GM21381 (cell line): ENCODE measurements around the gene FREM1.

Experiments
- ATAC-seq: cut with Tn5 transposase; IDR thresholded peaks from one replicate; pipeline ENCODE4 v1.9.1; 2021; ENCODE audit warnings: mild to moderate bottlenecking, moderate library complexity; ENCODE audit not compliant: unreplicated experiment

The FREM1 gene

DNA sequence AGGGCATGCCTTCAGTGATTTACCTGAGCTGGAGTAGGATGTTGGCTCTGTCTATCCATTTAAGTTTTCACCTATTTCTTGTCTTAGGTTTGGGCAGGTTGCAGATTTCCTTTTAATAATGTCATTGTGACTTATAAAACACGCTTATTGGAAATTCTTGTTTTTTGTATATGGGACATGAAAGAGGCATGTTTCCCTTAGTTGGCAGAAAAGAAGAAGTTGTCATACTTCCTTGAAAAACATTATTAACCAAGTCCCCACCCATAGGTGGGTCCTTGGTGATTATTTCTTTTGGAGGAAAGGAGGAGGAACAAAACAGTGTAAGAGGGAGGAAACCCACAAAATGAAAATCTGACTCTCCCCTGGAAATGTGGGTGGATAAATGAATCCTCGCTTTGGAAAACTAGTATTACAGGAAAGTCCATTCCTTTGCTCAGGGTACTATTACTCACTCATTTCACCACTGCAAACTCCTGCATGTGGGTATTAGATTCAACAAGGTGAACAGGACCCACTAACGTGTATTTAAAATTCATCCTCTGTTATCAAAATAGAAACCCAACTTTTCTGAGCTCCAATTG lies 197.0 kb downstream of the FREM1 start:
- ATAC-seq = no peak

DNA sequence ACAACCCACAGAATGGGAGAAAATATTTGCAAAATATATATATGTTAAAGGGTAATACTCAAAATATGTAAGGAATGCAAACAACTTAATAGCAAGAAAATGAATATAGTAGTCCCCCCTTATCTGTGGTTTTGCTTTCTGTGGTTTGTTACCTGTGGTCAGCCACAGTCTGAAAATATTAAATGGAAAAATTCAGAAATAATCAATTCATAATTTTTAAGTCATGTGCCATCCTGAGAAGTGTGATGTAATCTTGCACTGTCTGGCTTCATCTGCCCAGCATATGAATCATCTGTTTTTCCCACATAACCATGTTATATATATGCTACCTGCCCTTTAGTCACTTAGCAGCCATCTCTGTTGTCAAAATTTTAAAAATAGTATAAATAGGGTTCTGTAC lies 199.4 kb downstream of the FREM1 start:
- no peak for ATAC-seq

DNA sequence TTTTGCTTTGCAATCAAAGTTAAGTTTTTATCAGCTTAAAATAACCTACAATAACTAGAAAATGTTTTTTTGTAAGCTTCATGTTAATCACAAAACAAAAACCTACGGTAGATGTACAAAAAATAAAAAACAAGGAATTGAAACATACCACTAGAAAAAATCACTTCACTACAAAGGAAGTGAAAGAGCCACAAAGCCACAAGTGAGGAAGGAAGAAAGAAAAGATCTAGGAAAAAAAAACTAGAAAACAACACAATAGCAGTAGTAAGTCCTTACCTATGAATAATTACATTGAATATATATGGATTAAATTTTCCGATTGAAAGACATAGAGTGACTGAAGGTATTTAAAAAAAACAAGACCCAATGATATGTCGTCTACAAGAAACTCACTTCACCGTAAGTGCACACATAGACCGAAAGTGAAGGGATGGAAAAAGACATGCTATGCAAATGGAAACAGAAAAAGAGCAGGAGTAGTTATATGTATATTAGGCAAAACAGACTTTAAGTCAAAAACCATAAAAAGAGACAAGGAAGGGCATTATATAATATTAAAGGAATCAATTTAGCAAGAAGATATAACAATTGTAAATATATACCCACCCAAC lies 203.6 kb downstream of the FREM1 start:
- no peak for ATAC-seq

DNA sequence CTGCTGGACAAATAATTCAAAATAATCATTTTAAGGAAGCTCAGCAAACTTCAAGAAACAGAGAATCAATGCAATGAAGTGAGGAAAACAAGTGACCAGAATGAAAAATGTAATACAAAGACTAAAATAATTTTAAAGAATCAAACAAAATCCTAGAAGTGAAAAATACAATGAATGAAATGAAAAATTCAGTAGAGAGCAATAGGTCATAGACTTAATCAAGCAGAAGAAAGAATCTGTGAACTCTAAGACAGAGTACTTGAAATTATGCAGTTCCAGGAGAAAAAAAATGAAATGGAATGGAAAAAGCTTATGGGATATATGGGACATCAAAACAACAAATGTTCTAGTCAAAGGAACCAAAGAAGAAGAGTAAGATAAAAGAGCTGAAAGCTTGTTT lies 205.1 kb downstream of the FREM1 start:
- ATAC-seq = no peak

DNA sequence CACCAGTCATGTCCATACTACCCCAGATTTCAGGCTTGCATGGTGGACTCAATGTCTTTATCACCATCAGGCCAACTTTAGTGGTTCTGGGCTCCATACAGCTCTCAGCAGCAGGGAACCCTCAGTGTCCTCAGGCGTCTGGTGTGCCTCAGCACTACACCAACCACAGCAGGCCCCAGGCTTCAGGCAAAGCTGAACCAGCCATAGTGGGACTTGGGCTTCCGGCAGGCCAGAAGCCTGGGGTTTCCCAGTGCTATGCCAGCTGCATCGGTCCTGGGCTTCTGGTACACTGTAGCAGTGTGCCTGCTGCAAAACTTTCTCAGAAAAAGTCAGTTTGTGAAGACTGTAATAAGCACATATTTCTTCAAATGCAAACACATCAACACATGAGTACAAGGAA lies 205.9 kb downstream of the FREM1 start:
- ATAC-seq = no peak

DNA sequence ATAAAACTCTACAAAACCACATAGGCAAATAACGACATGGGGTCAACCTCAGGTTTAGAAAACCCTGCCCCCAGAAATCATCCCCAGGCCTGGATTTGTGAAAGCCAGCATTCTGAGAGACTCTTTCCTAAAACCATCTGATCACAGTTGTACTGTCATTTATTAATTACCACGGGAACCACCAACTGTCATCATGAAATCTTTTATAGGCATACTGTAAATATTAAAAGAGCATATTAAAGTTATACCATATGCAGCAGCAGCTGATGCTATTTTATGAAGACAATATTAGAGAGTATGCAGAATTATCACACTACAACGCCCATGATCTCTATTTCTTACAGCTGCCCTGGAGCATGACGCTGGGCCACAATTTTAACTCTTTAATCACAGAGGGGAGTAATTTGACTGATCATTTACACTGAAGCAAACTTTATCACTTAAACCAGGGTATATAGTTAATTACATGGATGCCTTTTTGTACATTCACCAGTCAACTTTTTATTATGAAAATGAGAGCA lies 208.0 kb downstream of the FREM1 start:
- no peak for ATAC-seq

DNA sequence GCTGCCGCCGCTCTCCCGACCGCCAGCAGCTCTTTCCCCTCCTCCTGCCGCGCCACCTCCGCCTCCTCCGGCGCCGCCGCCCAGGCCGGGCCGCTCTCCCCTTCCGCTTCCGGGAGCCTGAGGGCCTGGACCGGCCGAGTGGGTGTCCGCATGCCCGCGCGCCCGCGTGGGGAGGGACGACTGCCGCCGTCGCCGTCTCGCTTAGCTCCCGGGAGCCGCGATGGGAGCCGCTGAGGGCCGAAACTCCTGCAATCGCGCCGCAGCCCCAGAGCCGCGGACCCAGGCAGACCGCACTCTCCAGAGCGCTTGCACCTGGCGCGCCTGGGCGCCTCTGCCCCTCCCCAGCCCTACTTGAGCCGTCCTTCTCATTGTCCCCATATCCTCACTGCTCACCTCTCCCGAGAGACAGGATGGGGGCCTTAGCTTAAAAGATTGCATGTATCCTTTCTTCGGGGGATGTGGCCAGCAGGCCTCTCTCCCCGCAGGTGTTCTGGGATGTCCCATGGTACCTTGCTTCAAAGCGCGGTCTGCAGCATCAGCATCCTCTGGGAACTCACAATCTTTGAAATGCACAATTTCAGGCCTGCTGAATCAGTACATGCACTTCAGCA lies 216.9 kb downstream of the FREM1 start, which contains the start of gene ZDHHC21:
Gene ZDHHC21 (minus strand): TSS at position 182 of the 611 bp plus-strand sequence. CDS start 19,092 bp downstream, outside the sequence.
- ATAC-seq = peak; percentile 77

DNA sequence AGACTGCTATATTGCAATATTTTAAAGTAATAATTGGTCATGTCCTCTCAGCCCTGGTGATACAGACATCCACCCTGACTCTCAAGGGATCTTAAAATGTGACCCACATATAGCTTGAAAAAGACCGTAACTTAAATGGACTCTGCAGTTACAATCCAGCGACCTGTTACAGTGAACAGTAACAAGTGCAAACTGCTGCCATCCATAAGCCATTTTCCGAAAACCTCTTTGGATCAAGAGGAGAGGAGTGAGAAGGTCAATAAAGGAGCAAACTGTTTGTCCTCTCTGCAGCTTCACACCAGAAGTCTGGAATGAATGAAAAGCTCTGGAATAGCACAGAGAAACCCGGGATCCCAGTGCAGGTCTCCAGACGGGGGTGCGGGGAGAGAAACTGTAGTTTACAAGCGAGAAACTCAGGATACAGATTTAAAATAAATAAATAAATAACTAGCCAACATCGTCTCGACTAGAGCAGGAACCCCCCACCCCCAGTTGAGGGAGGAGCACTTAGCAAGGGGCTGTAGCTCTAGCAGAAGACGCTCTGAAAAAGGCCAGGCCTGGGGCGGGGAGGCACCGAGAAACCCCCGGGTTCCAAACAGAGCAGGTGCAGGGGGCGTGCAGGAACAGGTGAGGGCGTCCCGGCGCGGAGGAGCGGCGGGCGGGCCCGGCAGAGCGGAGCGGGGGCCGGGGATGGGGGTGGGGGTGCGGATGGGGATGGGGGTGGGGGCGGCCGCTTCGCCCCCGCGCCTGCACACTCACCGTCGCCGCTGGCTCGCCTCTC lies 217.6 kb downstream of the FREM1 start:
- ATAC-seq = peak; percentile 36

DNA sequence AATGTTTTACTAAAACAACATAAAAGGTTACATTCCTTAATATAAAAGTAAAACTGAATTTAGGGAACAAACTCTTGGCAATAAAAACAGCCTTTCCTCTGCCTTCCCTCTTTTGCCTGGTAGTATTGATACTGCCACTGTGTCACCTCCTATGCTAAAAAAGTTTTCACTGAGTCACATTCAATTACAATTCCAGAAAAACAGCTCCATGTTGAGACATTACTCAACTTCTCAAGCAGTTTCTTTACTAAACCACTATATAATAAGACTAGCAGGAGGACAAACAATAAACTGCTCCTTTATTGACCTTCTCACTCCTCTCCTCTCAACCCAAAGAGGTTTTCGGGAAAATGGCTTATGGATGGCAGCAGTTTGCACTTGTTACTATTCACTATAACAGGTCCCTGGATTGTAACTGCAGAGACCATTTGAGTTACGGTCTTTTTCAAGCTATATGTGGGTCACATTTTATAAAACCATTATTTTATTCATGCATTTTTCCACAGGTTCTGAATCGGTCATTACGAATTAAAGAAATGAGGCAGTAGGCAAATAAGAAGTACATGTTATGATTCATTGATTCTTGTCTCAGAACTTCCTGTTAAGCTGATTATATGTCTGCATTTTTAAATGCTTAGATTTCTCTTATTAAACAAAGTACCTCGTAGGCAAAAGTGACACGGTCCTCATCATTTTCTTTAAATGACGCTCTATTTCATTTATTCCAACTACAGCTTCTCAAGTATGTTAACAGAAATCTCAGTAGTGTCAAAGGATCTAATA lies 219.1 kb downstream of the FREM1 start:
- ATAC-seq = no peak

DNA sequence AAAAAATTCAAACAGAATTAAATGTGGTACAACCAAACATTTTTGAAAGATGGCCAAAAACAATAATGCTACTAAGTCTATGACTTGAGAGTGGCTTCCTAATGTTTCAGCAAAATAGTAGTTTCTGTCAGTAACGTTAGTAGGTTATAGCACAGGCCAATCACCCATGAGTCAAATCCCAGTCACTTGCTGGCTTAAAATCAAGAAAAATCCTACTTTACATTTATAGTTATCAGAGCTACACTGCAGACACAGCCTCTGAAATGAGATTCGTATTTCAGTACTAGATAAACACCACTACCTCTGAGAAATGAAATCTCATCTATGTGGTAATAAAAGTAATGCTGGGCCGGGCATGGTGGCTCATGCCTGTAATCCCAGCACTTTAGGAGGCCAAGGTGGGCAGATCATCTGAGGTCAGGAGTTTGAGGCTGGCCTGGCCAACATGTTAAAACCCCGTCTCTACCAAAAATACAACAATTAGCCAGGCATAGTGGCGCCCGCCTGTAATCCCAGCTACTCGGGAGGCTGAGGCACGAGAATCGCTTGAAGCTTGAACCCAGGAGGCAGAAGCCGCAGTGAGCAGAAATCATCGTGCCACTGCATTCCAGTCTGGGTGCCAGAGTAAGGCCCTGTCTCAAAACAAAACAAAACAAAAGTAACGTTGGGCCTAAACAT lies 223.0 kb downstream of the FREM1 start:
- no peak for ATAC-seq

DNA sequence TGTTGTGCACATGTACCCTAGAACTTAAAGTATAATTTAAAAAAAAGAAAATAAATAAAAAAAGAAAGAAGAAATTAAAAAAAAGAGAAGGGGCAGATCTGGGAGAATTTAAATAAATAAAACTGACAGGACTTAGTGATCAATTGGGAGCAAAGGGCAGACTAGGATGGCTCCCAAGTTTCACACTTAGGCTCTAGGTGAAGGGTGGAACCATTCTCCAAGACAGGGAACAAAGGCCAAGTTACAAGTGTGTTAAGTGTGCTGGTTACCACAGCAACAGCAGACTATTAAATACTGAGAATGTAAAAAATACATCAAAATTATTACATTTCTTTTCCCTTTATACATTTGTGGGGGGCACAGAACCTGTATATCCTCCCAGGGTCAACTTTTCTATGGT lies 224.1 kb downstream of the FREM1 start:
- ATAC-seq = no peak
